GM04503 (cell line): Measurements from ENCODE around the gene TSPAN4.
A peak's percentile ranks its signal among the peaks of the same experiment; 100 is the strongest.

Experiments used
- DNase-seq: peaks from one replicate; pipeline ENCODE4 v3.0.0-alpha.2; 2012; ENCODE audit warnings: low read depth

The TSPAN4 gene, protein sequence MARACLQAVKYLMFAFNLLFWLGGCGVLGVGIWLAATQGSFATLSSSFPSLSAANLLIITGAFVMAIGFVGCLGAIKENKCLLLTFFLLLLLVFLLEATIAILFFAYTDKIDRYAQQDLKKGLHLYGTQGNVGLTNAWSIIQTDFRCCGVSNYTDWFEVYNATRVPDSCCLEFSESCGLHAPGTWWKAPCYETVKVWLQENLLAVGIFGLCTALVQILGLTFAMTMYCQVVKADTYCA

DNA sequence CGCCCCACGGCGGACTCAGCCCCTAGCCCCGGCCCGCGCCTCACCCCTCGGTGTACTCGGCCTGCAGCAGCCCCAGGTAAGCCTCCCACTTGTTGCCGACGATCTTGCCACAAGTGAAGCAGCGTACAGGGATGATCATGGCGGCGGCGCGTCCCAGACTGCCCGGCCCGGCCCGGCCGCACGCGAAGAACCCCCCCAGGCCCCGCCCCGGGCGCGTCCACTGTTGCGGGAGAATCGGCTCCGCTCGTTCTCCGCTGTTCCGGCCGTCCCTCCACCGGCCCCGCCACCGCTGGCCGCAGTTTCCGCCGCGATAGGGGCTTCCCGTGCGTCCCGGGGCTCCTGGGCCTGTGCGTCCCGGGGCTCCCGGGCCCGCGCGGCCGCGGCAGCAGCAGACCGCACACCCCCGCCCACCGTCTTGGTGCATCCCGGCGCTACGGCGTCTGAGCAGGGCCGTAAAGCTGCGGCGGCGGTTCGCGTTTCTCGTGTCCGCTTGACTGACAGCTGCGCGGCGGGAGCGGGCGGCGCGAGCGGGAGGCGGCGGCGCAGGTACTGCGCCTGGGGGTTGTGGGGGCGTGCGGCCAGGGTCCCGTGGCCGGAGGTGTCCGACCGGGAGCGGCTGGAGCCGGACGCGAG is at the start of gene TSPAN4, which contains the start of gene POLR2L:
TSPAN4 (plus strand) TSS at position 483 of the 633 bp plus-strand sequence. CDS start 7,453 bp downstream, outside the sequence.
POLR2L (minus strand) TSS at position 160 of the 633 bp plus-strand sequence; CDS start at position 139, 21 bp downstream.
- no peak for DNase-seq

DNA sequence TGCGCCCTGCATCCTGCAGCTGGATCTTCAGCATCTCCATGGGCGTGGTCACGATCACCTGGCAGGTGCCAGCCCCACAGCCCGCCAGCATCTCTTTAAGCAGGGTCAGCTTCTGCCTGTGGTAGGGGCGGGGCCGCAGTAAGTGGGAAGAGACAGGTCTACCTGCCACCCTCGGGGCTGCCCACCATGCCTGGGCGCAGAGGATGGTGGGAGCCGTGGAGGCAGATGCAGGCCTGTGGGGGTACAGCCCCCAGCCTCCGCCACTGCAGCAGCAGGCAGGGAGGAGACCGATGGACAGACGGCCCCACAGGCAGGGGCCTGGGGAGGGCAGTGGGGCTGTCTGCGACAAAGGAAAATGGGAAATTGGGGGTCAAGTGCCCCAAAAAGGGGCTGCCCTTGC is 49.8 kb upstream of the TSPAN4 start:
- no peak for DNase-seq

DNA sequence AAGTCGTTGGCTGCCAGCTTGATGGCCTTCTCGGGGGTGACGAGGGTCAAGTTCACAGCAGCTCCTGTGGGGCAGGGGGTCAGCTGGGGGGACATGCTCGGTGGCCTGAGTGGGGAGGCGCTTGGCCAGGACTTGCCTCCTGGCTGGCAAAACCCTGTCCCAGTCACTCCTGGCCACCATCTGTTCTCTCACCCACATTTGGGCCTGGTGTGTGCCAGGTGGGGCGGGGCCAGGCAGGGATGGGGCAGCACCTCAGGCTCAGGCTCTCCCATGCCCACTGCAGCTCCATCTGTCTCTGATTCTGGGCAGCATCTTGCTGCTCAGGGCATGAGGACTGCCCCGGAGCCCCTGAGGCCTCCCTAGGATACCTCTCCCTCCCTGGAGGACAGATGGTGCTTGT is 49.1 kb upstream of the TSPAN4 start:
- DNase-seq = no peak

DNA sequence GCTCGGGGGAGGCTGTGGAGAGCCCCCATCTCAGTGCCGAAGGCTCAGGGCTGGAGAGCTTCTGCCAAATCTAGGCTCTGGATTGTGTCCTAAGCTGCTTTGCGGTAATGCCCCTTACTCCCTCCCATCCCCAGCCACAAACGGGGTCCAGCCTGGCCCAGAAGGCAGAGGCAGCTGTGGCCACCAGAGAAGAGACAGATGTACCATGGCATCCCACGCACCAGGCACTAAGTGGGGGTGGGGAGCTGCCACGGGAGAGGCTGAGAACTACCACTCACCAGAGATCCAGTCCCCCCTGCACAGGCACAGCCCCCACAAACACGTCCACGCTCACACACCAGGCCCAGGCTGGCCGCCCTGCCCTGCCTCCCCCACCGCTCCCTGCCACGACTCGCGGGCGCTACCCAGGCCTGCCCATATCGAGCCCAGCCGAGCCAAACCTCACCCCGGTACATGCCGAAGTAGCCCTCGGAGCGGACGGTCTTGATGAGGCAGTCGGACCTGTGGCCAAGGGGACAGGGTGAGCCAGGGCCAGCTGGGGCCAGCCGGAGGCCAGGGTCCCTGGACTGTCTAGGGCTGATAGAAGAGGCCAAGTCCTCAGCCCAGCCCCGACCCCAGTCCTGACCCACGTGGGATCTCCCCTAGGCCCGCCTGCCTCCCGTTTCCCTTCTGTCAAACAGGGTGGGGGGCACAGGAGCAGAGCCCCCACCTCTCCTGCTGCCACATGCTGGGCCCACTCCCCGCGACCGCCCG is 48.5 kb upstream of the TSPAN4 start:
- DNase-seq = no peak

DNA sequence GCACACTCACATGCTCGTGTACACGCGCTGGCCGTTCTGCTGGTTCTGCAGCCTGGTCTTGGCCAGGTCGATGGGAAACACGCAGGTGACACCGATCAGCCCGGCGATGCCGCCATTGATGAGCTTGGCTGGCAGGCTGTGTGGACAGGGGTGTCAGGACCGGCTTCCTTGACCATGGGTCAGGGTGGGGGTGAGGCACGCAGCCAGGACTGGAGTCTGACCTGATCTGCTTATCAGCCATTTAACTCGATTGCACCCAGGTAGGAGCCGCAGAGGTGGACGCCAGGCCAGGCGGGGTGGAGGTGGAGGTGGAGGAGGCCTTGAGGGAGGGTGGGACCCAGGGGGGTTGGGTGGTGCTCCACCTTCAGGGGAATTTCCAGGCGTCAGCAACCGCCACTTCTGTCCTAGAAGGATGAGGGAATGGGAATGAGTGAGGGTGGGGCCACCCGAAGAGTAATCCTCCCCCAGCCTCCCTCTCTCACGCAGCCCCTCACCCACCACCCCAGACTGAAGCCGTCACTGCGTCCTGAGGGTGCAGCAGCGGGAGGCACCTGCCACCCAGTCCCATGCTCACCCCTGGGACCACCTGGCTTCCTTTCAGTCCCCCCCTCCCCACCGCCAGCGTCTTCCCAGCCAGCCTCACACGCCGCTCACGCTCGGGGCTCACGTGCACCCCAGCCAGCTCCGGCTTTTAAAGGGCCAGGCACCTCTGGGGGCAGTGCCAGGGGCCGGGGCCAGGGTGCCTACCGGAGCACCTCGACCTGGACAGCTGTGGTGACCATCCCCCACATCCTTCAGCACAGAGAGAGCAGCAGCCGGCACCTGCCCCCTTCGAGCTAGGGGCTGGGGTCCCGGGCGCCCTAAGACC is 47.7 kb upstream of the TSPAN4 start:
- no peak for DNase-seq

DNA sequence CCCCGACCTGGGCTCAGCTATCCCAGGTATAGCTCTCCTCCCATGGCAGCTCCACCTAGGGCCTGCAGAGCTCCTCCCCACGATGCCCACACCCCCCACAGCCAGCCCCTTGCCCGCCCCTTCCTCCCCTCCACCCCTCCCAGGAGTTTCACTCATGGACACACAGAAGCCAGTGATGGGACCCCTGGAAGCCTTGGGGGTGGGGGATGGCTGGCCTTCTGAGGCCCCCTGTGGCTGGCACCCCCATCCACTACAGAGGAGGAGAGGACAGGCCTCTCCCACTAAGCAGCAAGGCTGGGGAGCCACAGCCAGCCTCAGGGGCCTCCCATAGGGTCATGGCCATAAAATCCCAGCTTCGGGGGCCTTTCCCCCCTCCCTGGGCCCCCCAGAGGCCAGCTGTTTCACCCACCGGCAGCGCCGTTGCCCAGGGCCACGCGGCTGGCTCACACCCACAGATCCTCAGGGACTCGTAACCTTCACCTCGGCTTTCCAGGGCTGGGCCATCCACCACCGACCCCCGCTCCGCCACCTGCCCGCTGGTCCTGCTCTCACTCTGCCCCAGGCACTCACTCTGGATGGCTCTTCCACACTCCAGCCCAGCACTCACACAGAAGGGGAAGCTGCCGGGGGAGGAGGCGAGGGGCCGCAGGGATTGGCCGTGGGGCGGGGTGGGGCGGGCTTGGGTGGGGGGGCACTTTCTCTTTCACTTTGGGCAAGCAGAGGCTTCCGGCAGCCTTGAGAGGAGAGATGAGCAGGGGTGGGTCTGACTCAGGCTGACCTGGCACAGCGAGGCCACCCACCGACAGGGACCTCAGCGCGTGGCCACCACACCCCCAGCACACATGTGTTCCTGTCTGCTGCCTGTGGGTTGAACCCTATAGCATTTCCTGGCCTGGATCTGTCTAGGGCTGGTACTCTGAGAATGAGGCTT is 46.8 kb upstream of the TSPAN4 start:
- DNase-seq = peak; percentile 34

DNA sequence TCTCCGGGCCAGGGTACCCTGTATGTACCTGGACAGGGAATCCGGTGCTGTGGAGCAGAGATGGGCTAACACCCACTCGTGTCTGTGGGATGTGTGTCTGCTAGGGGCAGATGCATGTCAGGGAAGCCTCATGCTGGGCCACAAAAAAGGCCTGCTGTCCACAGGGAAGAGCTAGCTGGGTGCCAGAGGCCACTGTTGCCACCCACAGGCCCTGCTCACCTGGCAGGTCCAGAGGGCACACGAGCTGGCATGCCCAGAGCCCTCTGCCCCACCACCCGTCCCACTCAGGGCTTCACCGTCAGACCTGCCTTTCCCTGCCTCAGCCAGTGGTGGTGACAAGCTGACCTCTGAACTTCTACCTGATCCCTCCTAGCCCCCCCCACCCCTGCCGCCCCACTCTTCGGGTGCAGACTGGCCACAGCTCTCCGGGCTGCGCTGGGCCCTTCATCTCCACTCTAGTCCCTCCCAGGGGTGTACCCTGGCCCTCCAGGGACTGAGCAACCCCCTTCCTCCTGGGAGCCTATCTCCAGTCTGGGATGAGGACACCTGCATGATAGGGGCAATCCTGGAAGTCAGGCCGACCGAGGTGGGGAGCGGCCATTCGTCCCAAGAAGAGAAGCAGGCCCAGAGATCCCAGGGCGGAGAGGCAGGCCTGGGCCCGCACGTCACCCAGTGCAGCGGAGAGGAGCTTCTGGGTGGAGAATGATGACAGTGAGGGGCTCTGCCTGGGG is 45.9 kb upstream of the TSPAN4 start:
- DNase-seq = no peak

DNA sequence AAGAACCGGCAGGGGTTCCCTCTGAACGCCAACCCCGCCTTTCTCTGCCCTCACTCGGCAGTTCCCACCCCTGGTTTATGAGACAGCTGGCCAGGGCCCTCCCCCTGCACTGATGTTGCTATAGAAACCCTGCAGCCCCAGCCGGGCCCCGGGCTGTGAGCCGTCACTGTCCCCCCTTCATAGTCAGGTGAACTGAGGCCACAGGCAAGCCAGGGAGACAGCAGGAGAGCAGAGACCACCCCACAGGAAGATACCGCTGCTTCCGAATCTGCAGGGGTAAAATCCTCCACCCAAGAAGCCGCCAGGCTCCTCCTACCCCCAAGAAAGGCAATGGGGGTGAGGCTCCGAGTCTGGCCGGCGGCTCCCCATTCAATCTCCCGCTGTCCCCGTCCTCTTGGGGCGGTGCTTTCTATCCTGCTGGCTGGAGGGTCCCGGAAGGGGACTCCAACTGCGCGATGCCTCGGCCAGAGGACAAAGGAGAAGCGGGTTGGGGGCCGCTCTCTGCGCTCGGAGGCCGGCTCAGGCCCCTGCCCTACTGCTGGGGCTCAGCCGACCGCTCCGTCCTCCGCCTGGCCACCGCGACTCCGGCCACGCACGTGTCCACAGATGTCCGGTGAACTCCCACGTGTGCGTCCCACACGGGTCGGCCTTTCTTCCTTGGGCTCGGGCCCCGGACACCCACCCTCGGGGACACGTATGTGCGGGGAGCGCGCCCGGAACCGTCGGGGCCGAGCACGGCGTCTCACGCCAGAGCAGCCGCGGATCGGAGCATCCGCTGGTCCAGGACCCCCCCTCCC is 45.2 kb upstream of the TSPAN4 start:
- DNase-seq = peak; percentile 42

DNA sequence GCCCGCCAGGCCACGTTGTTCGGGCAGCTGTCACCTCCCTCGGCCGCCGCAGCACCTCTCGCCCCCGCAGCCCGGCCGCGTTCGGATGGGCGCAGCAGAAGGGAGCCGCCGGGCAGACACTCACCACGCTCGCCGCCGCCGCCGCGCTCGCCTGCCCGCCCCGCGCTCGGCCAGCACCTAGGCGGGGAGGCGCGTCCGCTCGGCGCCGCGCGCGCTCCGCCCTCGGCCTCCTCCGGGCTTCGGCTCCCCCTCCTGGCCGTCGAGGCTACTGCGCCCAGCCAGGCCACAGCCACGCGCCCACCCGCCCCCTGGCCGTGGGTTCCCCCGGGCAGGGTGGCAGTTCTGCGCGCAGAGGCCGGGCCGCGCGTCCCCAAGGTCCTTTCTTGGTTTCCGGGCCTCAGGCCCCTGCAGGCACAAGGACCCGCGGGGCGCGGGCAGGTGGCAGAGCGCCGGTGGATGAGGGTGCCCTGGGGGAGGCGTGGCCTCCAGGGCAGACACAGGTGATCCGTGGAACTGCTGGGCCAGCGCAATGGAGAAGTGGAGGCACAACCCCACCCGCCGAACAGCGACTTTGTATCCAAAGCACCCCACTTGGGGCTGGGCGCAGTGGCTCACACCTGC is 44.4 kb upstream of the TSPAN4 start, which contains the start of gene SLC25A22:
SLC25A22 (minus strand) TSS at position 189 of the 621 bp plus-strand sequence. CDS start 3,275 bp downstream, outside the sequence.
- no peak for DNase-seq

DNA sequence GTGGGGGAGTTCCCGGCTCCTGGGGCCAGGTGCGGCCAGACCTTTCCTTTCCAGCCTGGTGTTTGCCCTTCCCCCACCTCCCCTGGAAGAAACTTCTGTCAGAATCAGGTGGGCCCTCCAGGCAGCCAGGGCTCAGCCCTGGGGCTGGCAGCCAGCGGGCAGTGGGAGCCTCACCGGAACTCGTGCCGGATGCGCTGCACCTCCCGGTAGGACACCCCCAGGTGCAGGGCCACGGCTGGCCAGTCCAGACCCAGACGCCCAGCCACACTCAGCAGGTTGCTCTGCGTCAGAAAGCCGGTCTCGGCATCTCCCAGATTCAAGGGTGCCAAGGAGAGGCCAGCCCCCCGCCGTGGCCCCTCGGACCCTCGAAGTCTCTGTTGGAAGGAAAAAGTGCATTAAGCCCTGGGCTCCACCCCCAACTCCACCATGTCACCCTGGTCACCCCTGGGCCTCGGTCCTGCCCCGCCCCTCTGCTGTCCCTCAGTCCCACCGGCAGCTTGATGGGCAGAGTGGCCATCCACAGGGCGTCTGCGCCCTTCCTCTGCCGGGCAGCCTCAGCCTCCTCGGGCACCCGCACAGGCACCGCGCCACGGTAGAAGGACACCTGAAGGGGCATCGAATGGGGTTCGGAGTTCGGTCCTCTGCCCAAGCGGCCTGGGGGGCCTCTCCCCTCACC is 42.9 kb upstream of the TSPAN4 start:
- DNase-seq = no peak

DNA sequence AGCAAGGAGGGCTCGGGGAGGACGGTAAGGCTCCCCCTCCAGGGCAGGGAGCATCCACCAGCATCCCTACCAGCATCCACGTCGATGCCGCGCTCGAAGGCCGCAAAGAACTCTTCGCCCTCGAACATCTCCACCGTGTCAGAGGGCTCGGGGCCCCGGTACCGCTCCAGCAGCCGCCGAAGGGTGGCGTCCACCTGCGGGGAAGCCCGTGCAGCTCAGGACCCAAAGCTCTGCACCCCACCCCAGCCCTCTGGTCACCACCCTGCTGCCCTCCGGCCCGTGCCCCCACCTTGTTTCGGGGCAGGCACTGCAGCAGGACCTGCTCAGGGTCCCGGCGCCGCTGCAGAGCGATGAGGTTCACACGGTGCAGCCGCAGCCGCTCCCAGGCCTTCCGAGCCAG is 42.2 kb upstream of the TSPAN4 start:
- no peak for DNase-seq

DNA sequence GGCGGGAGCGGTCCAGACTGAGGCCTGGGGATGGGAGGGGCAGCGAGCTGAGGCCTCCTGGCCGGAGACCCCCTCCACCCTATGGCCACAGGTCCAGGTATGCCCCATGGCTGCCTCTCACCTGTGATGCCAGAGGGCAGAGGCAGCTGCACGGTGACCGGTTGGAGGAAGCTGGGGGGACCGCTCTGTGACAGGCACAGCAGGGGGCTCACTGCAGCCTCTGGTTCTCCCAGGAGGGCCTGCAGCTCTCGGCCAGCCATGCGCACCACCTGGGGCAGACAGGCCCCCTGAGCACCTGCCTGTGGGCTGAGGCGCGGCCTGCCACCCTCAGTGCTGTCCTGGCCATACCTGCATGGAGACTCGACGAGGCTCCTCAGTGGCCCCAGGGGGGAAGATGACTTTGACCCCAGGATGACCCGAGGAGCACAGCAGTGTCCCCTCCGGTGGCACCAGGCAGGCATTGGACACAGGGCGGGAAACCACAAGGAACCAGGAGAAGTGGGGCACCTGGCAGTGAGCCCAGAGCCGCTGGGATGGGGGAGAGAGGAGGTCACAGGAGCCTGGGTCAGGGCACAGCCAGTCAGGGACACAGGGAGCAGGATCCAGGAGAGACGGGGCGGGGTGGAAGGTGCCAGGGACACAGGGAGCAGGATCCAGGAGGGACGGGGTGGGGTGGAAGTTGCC is 41.4 kb upstream of the TSPAN4 start:
- no peak for DNase-seq

DNA sequence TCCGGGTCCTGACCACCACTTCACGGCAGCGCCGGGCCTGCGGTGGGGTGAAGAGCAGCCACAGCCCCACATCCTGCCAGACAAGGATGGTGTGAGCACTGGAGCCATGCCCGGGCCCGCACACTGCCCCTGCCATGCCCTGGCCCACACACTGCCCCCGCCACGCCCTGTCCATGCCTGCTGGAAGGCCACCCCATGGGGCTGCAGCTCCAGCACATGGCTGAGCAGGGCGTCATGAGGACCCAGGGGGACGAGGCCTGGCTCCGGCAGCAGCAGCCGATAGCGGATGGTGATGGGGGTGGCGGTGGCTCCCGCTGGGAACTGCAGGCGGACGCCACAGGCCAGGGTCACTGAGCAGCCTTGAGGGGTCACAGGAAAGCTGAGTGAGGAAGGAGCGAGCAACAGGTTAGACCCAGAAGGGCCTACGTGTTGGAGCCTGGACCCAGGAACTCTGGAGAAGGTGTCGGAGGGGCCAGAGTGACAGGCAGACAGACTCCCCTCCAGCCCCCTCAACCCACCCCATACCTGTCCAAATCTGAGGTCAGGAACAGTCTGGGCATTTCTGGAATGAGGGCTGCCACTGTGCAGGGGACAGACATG is 40.5 kb upstream of the TSPAN4 start:
- DNase-seq = no peak

DNA sequence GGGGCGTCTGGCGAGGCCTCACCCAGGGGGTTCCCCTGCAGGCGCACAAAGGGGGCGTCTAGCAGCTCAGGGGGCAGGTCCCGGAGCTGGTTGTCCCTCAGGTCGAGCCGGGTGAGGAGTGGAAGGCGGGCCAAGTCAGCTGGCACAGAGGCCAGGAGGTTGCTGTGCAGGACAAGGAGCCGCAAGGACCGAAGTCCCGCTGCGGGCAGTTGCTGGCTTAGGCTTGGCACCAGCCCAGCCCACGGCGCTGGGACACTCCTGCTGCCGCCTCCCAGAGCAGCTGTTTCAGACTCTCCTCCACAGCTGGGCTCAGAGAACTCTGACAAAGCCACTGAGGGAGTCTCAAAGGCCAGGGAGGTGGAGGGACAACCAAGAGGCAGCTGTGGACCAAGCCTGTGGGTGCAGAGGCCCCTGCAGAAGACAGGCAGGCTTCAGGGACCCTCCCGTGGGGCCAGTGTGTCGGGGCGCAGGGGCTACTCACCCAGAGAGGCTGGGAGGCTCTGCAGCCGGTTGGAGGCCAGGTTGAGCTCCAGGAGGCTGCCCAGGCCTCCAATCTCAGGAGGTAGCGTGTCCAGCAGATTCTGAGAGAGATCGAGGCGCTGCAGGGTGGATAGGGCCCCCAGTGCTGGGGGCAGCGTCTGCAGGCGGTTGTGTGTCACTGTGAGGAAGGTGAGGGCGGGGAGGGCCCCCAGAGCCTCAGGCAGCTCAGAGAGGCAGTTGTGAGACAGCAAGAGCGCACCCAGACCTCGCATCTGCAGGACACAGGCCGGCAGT is 39.8 kb upstream of the TSPAN4 start:
- DNase-seq = no peak

DNA sequence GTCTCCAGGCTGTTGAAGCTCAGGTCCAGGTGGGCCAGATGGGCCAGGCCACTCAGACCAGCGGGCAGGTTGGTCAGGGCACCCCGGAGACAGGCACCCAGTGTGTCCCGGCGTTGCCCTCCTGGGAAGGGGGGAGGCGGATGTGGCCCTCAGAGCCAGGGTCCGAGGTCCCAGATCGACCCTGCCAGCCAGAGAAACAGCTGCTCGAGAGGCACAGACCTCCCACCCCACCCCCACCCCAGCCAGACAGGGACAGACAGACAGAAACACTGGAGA is 39.2 kb upstream of the TSPAN4 start:
- no peak for DNase-seq

DNA sequence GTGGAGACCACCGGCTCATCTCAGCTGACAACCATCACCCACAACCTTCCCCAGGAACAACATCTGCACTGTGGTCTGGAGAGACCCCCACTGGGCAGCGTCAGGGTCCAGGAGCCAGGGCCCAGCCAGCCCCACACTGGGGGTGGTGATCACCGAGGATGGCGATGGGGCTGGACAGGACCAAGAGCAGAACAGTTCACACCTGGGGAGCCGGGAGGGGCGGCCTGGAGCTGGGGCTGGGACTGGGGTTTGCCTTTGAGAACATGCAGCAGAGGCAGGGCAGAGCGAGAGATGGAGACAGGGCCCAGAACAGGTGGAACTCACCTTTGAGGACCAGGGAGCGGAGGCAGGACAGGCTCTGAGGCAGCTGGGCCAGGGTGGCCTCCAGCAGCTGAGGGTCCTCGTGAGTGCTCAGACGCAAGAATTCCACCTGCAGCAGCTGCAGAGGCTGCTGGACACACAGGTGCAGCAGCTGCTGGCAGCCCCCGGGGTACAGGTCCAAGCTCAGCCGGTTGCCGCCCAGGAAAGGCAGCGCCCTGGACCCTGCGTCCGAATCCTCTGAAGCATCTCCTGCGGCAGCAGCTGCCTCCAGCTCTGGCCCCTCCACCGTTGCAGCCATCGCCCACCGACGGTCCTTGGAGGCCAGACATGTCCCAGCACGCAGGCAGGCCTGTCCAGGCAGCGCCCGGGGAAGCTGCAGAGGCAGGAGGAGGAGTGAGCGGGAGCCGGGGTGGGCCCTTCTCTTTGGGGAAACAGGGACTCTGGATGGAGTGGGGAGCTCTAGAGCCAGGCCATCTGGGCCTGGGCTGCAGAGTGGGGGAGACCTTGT is 38.7 kb upstream of the TSPAN4 start:
- no peak for DNase-seq
